ENCODE results near the gene SYT7. TPM values are rescaled to one million over a fixed set of nuclear protein-coding genes. Genes with fewer than 3 reads are reported as not detected.

Gene SYT7
- total and polyA plus RNA-seq, 2 of the 8 experiments (the other 6 are each of a cell fraction or from before 2014, with no cell fraction given), result 9.6 to 10.5 TPM

DNA sequence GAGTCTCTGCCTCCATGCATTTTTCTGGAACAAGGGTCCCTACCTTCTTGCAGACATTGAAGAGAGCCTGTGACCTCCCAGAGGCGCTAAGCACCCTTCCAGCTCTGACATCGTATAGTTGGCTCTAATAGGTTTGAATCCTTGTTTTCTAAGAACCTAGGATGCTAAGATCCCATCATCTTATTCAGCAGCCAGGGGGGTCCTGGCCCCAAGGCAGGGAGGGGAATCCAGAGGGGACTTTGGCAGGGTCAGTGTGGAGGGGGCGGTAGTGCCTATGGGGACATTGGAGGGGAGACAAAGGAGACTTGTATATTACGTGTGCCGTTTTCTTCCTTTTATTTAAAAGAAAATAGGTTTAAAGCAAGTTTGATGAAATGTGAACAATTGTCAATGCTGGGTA, 75.8 kb downstream of the SYT7 start (continued):
- no peak for TF ChIP-seq CBX5 (IDR thresholded peaks at IDR 0.05; ENCODE audit: low read depth, low read length)
- no peak for TF ChIP-seq TEAD4 (IDR thresholded peaks at IDR 0.05; ENCODE audit: low read depth, low read length)
- TF ChIP-seq CTBP2 (IDR thresholded peaks at IDR 0.05; ENCODE audit: borderline replicate concordance, insufficient read depth, insufficient read length, low read length), result no peak
- TF ChIP-seq, protein P1, sequence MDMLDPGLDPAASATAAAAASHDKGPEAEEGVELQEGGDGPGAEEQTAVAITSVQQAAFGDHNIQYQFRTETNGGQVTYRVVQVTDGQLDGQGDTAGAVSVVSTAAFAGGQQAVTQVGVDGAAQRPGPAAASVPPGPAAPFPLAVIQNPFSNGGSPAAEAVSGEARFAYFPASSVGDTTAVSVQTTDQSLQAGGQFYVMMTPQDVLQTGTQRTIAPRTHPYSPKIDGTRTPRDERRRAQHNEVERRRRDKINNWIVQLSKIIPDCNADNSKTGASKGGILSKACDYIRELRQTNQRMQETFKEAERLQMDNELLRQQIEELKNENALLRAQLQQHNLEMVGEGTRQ (IDR thresholded peaks at IDR 0.05; ENCODE audit: low read length), result no peak
- TF ChIP-seq RXRA (IDR thresholded peaks at IDR 0.05; ENCODE audit: insufficient read depth, low read depth, low read length), result no peak

Data from H1 (cell line).